Bronchial epithelial cell (primary cell): ENCODE data around the gene PCSK7. TPM values are rescaled to one million over a fixed set of nuclear protein-coding genes. Genes with fewer than 3 reads are reported as not detected.

Source experiments
- DNase-seq: peaks from one replicate; pipeline ENCODE4 v3.0.0-alpha.2; 2010; ENCODE audit warnings: low read depth
- FAIRE-seq: peaks from 2 replicates; lab custom pipeline; 2011; peaks lifted over from hg19 to GRCh38; lab: Jason Lieb, UNC
- H3K27me3 ChIP-seq: 2 replicates; pipeline ENCODE4 v1.5.1; 2011; ENCODE audit warnings: low read length; ENCODE audit not compliant: control insufficient read depth, insufficient read depth
- H3K36me3 ChIP-seq: 2 replicates; pipeline ENCODE4 v1.5.1; 2011; ENCODE audit warnings: low read length; ENCODE audit not compliant: control insufficient read depth, insufficient read depth
- H3K4me3 ChIP-seq: 2 replicates; pipeline ENCODE4 v1.5.1; 2011; ENCODE audit warnings: mild to moderate bottlenecking, low read depth, low read length, control low read depth
- CTCF ChIP-seq: IDR thresholded peaks from 2 replicates; pipeline ENCODE4 v1.5.1; 2011; ENCODE audit warnings: mild to moderate bottlenecking, moderate library complexity, low read length, control low read depth, inconsistent platforms; ENCODE audit not compliant: insufficient read depth, severe bottlenecking
- total RNA-seq: library from RNA; depleted of rRNA; stranded (reverse); fragments of >200 nt; gene quantifications from 2 replicates; pipeline ENCODE4 v1.2.1, GENCODE V29; 2014

PCSK7 gene
- total RNA-seq, 1 donor from 2014 or later: 27.9 TPM

- Histone ChIP-seq H3K4me3 (no peak overlapping the region), H3K36me3 (no peaks in the 10 kb centered on the region), H3K27me3 (no peaks in the 10 kb centered on the region)
- DNase-seq: no peak
- FAIRE-seq: no peak
- TF ChIP-seq CTCF: no peak
Measured at GRCh38 chr11:117175104-117175503, 56.8 kb downstream of the PCSK7 start.

- TF ChIP-seq CTCF: no peak
- Histone ChIP-seq H3K36me3 (no peaks in the 10 kb centered on the region), H3K4me3 (no peak overlapping the region), H3K27me3 (no peaks in the 10 kb centered on the region)
- FAIRE-seq (peak; percentile 23), DNase-seq (peak; percentile 60)
Measured at GRCh38 chr11:117172724-117173421, 59.0 kb downstream of the PCSK7 start.

GRCh38 chr11:117171404-117172061 lies 60.3 kb downstream of the PCSK7 start:
- no peak for DNase-seq
- Histone ChIP-seq H3K4me3 (no peak overlapping the region), H3K36me3 (peaks cover 3% of the 10 kb centered on the region), H3K27me3 (no peaks in the 10 kb centered on the region)
- FAIRE-seq: no peak
- no peak for TF ChIP-seq CTCF

GRCh38 chr11:117171007-117171403 lies 60.9 kb downstream of the PCSK7 start:
- DNase-seq (peak; percentile 43), FAIRE-seq (no peak)
- peaks cover 3% of the 10 kb centered on the region for H3K36me3 ChIP-seq

GRCh38 chr11:117170210-117170609 lies 61.7 kb downstream of the PCSK7 start:
- Histone ChIP-seq H3K27me3 (no peaks in the 10 kb centered on the region), H3K36me3 (peaks cover 3% of the 10 kb centered on the region), H3K4me3 (no peak overlapping the region)
- no peak for TF ChIP-seq CTCF
- FAIRE-seq: no peak
- no peak for DNase-seq

More at GRCh38 chr11:117171007-117171403, 60.9 kb downstream of the PCSK7 start:
- Histone ChIP-seq H3K27me3 (no peaks in the 10 kb centered on the region), H3K4me3 (no peak overlapping the region)
- no peak for TF ChIP-seq CTCF
